Aortic smooth muscle cell (primary cell): ENCODE results near the gene C5orf47. TPM values are rescaled to one million over a fixed set of nuclear protein-coding genes. Genes with fewer than 3 reads are reported as not detected.

Experiments used
- total RNA-seq: library from RNA; depleted of rRNA; stranded (reverse); fragments of >200 nt; gene quantifications from 2 replicates; pipeline ENCODE4 v1.2.3, GENCODE V29; 2014

C5orf47 gene, protein sequence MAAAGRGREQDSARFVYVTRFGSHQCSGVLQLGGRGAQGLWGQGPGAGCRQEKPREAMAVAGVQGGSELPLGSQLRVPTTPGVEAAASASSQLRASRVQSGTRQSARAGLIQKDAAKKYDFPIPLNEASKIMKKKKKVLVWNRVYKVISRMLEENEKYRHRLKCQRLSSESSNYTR
- not detected in 2 replicates for total RNA-seq

DNA sequence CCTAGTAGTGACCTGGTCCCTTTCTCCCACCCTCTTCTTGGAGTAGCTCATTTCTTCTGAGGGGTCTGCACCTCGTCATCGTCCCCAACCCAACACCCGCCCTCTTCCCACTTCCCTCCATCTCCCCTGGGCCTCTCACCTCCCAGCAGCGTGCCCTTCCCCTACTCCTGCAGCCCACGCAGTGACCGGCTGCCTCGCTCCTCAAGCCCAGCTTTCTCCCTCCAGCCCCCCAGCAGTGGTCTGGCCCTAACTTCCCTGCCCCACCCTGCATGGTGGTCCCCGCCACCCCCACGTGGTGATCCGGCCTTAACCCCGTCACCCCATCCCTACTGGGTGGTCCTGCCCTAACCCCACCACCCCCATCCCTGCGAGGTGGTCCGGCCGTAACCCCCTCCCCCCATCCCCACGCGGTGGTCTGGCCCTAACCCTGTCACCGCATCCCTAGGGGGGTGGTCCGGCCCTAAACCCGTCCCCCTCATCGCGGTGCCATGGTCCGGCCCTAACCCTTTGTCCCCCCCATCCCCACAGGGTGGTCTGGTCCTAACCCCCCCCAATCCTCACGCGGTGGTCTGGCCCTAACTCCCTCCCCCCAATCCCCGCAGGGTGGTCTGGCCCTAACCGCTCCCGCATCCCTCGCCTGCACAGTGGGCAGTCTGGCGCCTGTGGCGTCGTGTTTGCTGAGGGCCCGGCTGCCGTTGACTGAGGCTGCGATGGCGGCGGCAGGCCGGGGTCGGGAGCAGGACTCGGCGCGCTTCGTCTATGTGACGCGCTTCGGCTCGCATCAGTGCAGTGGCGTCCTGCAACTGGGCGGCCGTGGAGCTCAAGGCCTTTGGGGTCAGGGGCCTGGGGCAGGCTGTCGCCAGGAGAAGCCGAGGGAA, at the start of gene C5orf47:
Gene C5orf47 (plus strand): TSS at position 617 of the 878 bp plus-strand sequence. CDS start 94 bp downstream, at position 711.

DNA sequence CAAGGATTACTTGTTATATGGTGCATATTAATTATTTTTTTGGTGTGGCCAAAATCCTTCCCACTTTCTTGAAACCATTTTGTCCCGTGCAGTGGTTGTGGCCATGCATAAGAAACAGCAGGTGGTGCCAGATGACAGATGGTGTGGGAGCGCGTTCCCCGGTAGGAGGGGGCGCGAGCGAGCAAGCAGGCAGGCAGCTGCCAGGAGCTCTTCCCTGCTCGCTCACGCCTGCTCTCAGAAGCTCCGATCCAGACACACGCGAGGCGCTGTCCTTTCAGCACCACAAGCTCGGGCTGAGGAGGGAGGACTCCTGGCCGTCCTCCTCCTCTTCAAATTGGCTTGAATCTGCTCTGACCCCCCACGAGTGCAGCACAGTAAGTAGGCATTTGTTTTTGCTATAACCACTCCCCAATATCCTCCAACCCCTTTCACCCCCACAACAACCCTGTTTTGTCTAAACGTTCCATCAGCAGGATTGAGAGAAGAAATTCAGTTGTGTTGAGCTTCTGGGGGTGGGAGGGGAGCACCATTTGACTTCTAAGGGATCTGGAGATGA, 56.6 kb downstream of the C5orf47 start, which contains the start of gene NSG2:
Gene NSG2 (plus strand): TSS at position 237 of the 556 bp plus-strand sequence. CDS start 1,050 bp downstream, outside the sequence.

Other genes with a start within 250 kb of the C5orf47 start
- 29.7 and 33.1 TPM in 2 replicates for gene CPEB4, start 100.8 kb upstream of the C5orf47 start, total RNA-seq
- not detected in 2 replicates for gene NSG2, start 56.5 kb downstream of the C5orf47 start, total RNA-seq